Smooth muscle cell (in vitro differentiated cells): ENCODE measurements around the gene RASSF4. TPM values are rescaled to one million over a fixed set of nuclear protein-coding genes. Genes with fewer than 3 reads are reported as not detected.

Experiments
- DNase-seq: peaks from one replicate; lab custom pipeline; 2025; ENCODE audit not compliant: unreplicated experiment; lab: John Stamatoyannopoulos, UW
- H2AFZ ChIP-seq: fragments of 200-600 bp; sonication (generic); 2 replicates; pipeline ENCODE4 v1.6.0; 2016; ENCODE audit warnings: antibody characterized with exemption, low read depth, mild to moderate bottlenecking
- H3F3A ChIP-seq: fragments of 200-600 bp; sonication (generic); 2 replicates; pipeline ENCODE4 v1.6.0; 2017; ENCODE audit warnings: antibody characterized with exemption, low read depth
- H3K27ac ChIP-seq: fragments of 200-600 bp; sonication (generic); 2 replicates; pipeline ENCODE4 v1.5.1; 2016; ENCODE audit warnings: low read depth, mild to moderate bottlenecking
- H3K27me3 ChIP-seq: fragments of 200-600 bp; sonication (generic); 2 replicates; pipeline ENCODE4 v1.6.1; 2016; ENCODE audit warnings: low read depth, mild to moderate bottlenecking
- H3K36me3 ChIP-seq: fragments of 200-600 bp; sonication (generic); 2 replicates; pipeline ENCODE4 v1.5.1; 2016; ENCODE audit warnings: low read depth
- H3K4me1 ChIP-seq: fragments of 200-600 bp; sonication (generic); 2 replicates; pipeline ENCODE4 v1.5.1; 2016; ENCODE audit warnings: low read depth
- H3K4me2 ChIP-seq: fragments of 200-600 bp; sonication (generic); 2 replicates; pipeline ENCODE4 v1.6.0; 2016; ENCODE audit warnings: mild to moderate bottlenecking
- H3K4me3 ChIP-seq: fragments of 200-600 bp; sonication (generic); 2 replicates; pipeline ENCODE4 v1.5.1; 2016; ENCODE audit warnings: mild to moderate bottlenecking
- H3K79me2 ChIP-seq: fragments of 200-600 bp; sonication (generic); 2 replicates; pipeline ENCODE4 v1.6.0; 2016; ENCODE audit warnings: low read depth, mild to moderate bottlenecking
- H3K9ac ChIP-seq: fragments of 200-600 bp; sonication (generic); 2 replicates; pipeline ENCODE4 v1.6.0; 2016; ENCODE audit warnings: low read depth
- H3K9me3 ChIP-seq: fragments of 200-600 bp; sonication (generic); replicated peaks from 2 replicates; pipeline ENCODE4 v1.5.1; 2016; ENCODE audit warnings: low read depth
- H4K20me1 ChIP-seq: fragments of 200-600 bp; sonication (generic); 2 replicates; pipeline ENCODE4 v1.6.0; 2016; ENCODE audit warnings: low read depth
- CTCF ChIP-seq: fragments of 200-600 bp; sonication (generic); IDR thresholded peaks from 2 replicates; pipeline ENCODE4 v1.5.1; 2017; ENCODE audit warnings: borderline replicate concordance, mild to moderate bottlenecking, antibody characterized with exemption; ENCODE audit not compliant: insufficient read depth, poor library complexity, severe bottlenecking
- WGBS: methylation state at CpG from one replicate; pipeline ENCODE4 v1.1.7; 2016; ENCODE audit warnings: low lambda C conversion rate; 5-methylcytosine and 5-hydroxymethylcytosine counted together
- polyA plus RNA-seq: library from polyadenylated mRNA; unstranded; fragments of >200 nt; fragmentation: Nextera tagmentation; extraction: Ambion mirVana; gene quantifications from 2 replicates; pipeline ENCODE4 v1.2.1, GENCODE V29; 2016
- total RNA-seq: library from RNA; depleted of rRNA; stranded (reverse); fragments of >200 nt; gene quantifications from 2 replicates; pipeline ENCODE4 v1.2.3, GENCODE V29; 2014

Gene RASSF4
- total and polyA plus RNA-seq, 2 experiments from 2014 or later = 8.3 to 14.8 TPM

- Histone ChIP-seq H3K4me3 (no peak overlapping the region), H3K27ac (peak overlapping the region; percentile 83), H3K4me2 (peak overlapping the region; percentile 67), H3K79me2 (no peaks in the 10 kb centered on the region), H3K36me3 (no peaks in the 10 kb centered on the region), H3K9ac (peak overlapping the region; percentile 76), H3K9me3 (no peaks in the 10 kb centered on the region), H3F3A (no peaks in the 10 kb centered on the region), H4K20me1 (no peaks in the 10 kb centered on the region), H3K27me3 (no peaks in the 10 kb centered on the region), H2AFZ (no peak overlapping the region), H3K4me1 (peaks cover 42% of the 10 kb centered on the region)
- no peak for TF ChIP-seq CTCF
- WGBS = 92% methylated on average over 9 of the region's 9 CpGs
- no peak for DNase-seq
Observed at GRCh38 chr10:44982114-44982460, 22.5 kb downstream of the RASSF4 start.

- Histone ChIP-seq H3K4me2 (no peak overlapping the region), H3K9me3 (no peaks in the 10 kb centered on the region), H3K36me3 (no peaks in the 10 kb centered on the region), H3K79me2 (no peaks in the 10 kb centered on the region), H3K4me1 (peaks cover 42% of the 10 kb centered on the region), H3F3A (no peaks in the 10 kb centered on the region), H3K27me3 (no peaks in the 10 kb centered on the region), H3K27ac (no peak overlapping the region), H3K9ac (no peak overlapping the region), H3K4me3 (no peak overlapping the region), H4K20me1 (no peaks in the 10 kb centered on the region), H2AFZ (no peak overlapping the region)
- 95% methylated on average over 9 of the region's 9 CpGs for WGBS
- no peak for DNase-seq
- no peak for TF ChIP-seq CTCF
Observed at GRCh38 chr10:44982496-44982895, 22.9 kb downstream of the RASSF4 start.

DNA sequence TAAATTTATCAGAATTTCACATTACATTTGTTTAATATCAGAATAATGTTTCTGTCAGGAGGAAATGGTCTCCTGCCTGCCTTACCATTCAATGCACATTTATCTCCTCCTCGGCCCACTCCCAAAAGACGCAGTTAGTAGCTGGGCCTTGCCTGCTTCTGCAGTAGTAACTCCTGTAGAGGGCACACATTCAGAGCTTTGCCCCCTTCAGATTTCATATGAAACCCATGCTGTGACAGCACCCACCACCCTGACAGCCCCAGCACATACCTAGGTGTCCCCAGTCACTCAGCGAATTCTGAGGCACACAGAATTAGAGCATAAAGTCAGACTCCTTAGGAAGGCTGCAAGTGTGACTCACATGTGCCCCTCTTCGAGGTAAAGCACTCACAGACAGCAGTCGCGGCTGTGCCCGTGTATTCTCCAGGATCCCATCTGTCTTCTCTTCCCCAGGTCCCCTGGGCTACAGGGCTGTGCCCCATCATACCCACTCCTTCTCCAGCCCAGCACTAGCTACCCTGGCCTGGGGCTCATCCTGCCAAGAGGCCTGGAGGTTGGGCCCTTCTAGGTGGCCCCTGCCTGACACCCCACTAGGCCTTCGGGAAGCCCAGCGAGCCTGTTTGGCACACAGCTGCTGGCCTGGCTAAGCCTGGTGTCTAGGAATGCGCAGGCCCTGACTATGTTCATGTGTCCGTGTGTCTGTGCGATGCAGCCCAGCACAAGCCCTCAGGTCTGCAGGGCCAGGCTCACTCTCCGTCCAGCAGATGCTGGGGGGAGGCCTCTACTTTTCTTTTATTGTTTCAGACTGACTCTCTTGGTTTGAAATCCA lies 23.7 kb downstream of the RASSF4 start:
- no peak overlapping the region for H3K4me2 ChIP-seq
- H3K79me2 ChIP-seq = no peaks in the 10 kb centered on the region
- no peaks in the 10 kb centered on the region for H4K20me1 ChIP-seq
- no peak overlapping the region for H3K4me3 ChIP-seq
- no peaks in the 10 kb centered on the region for H3K27me3 ChIP-seq
- no peak overlapping the region for H2AFZ ChIP-seq
- H3K36me3 ChIP-seq = no peaks in the 10 kb centered on the region
- H3F3A ChIP-seq = no peaks in the 10 kb centered on the region
- no peak for DNase-seq
- no peak for TF ChIP-seq CTCF
- 89% methylated on average over 13 of the region's 13 CpGs for WGBS
- H3K9ac ChIP-seq = no peak overlapping the region
- H3K27ac ChIP-seq = no peak overlapping the region
- H3K9me3 ChIP-seq = no peaks in the 10 kb centered on the region
- peaks cover 39% of the 10 kb centered on the region for H3K4me1 ChIP-seq

GRCh38 chr10:44983895-44984278 lies 24.3 kb downstream of the RASSF4 start:
- no peak for TF ChIP-seq CTCF
- no peaks in the 10 kb centered on the region for H3K9me3 ChIP-seq
- H3K4me1 ChIP-seq = peaks cover 35% of the 10 kb centered on the region
- no peaks in the 10 kb centered on the region for H3K79me2 ChIP-seq
- no peaks in the 10 kb centered on the region for H3K36me3 ChIP-seq
- 90% methylated on average over 10 of the region's 10 CpGs for WGBS
- no peaks in the 10 kb centered on the region for H4K20me1 ChIP-seq
- H2AFZ ChIP-seq = no peak overlapping the region
- H3F3A ChIP-seq = no peaks in the 10 kb centered on the region
- H3K4me3 ChIP-seq = no peak overlapping the region
- DNase-seq = no peak
- no peak overlapping the region for H3K27ac ChIP-seq
- no peaks in the 10 kb centered on the region for H3K27me3 ChIP-seq
- H3K9ac ChIP-seq = no peak overlapping the region
- H3K4me2 ChIP-seq = no peak overlapping the region
